SJCRH30 (cell line): ENCODE measurements around the gene IL3. TPM values are rescaled to one million over a fixed set of nuclear protein-coding genes. Genes with fewer than 3 reads are reported as not detected.

ENCODE experiments used
- DNase-seq, 2 experiments: peaks; one replicate each; pipeline ENCODE4 v3.0.0-alpha.2; 2015 to 2020
- H3K27ac ChIP-seq: fragments of 250-450 bp; sonication (Bioruptor Pico); 2 replicates; pipeline ENCODE4 v1.5.1; 2020; ENCODE audit warnings: mild to moderate bottlenecking, moderate library complexity
- H3K27me3 ChIP-seq: fragments of 250-450 bp; sonication (Bioruptor Pico); 2 replicates; pipeline ENCODE4 v1.5.1; 2020; ENCODE audit warnings: mild to moderate bottlenecking, moderate library complexity
- H3K36me3 ChIP-seq: fragments of 250-450 bp; sonication (Bioruptor Pico); 2 replicates; pipeline ENCODE4 v1.5.1; 2020; ENCODE audit warnings: mild to moderate bottlenecking, moderate library complexity
- H3K4me1 ChIP-seq: fragments of 250-450 bp; sonication (Bioruptor Pico); 2 replicates; pipeline ENCODE4 v1.5.1; 2020; ENCODE audit warnings: mild to moderate bottlenecking, moderate library complexity
- H3K4me3 ChIP-seq: fragments of 250-450 bp; sonication (Bioruptor Pico); 2 replicates; pipeline ENCODE4 v1.5.1; 2020; ENCODE audit warnings: mild to moderate bottlenecking, moderate library complexity
- H3K9me3 ChIP-seq: fragments of 250-450 bp; sonication (Bioruptor Pico); replicated peaks from 2 replicates; pipeline ENCODE4 v1.5.1; 2020; ENCODE audit warnings: mild to moderate bottlenecking, moderate library complexity
- total RNA-seq: library from RNA; depleted of rRNA; stranded (reverse); fragments of >200 nt; shearing (Covaris generic); gene quantifications from 2 replicates; pipeline ENCODE4 v1.2.3, GENCODE V29; 2014

IL3 gene
- total RNA-seq, 1 experiment from 2014 or later = not detected

GRCh38 chr5:132021654-132022053 is 38.8 kb upstream of the IL3 start:
- DNase-seq = no peak
- Histone ChIP-seq H3K4me1 (no peaks in the 10 kb centered on the region), H3K27me3 (0 out of 2 replicates have a peak, but pooled peaks cover 8% of the 10 kb centered on the region), H3K9me3 (no peaks in the 10 kb centered on the region), H3K36me3 (no peaks in the 10 kb centered on the region), H3K4me3 (no peak overlapping the region), H3K27ac (no peak overlapping the region)

GRCh38 chr5:132022737-132023136 is 37.7 kb upstream of the IL3 start:
- Histone ChIP-seq H3K27ac (no peak overlapping the region), H3K4me3 (no peak overlapping the region), H3K36me3 (no peaks in the 10 kb centered on the region), H3K27me3 (0 out of 2 replicates have a peak, but pooled peaks cover 8% of the 10 kb centered on the region), H3K4me1 (no peaks in the 10 kb centered on the region), H3K9me3 (no peaks in the 10 kb centered on the region)
- no peak for DNase-seq

- DNase-seq = no peak
- H3K9me3 ChIP-seq = no peaks in the 10 kb centered on the region
- no peaks in the 10 kb centered on the region for H3K36me3 ChIP-seq
- no peaks in the 10 kb centered on the region for H3K4me1 ChIP-seq
- no peak overlapping the region for H3K4me3 ChIP-seq
- H3K27me3 ChIP-seq = 0 out of 2 replicates have a peak, but pooled peaks cover 8% of the 10 kb centered on the region
- H3K27ac ChIP-seq = no peak overlapping the region
These were observed 37.0 kb upstream of the IL3 start for GRCh38 chr5:132023258-132024116.

- no peak overlapping the region for H3K4me3 ChIP-seq
- no peak for DNase-seq
- H3K27ac ChIP-seq = no peak overlapping the region
- no peaks in the 10 kb centered on the region for H3K36me3 ChIP-seq
- H3K9me3 ChIP-seq = no peaks in the 10 kb centered on the region
- 0 out of 2 replicates have a peak, but pooled peaks cover 8% of the 10 kb centered on the region for H3K27me3 ChIP-seq
- H3K4me1 ChIP-seq = no peaks in the 10 kb centered on the region
These were observed 36.4 kb upstream of the IL3 start for GRCh38 chr5:132024117-132024435.

GRCh38 chr5:132024789-132025402 is 35.6 kb upstream of the IL3 start:
- no peaks in the 10 kb centered on the region for H3K9me3 ChIP-seq
- no peak overlapping the region for H3K27ac ChIP-seq
- H3K36me3 ChIP-seq = no peaks in the 10 kb centered on the region
- no peak overlapping the region for H3K4me3 ChIP-seq
- no peaks in the 10 kb centered on the region for H3K4me1 ChIP-seq
- no peak for DNase-seq
- H3K27me3 ChIP-seq = 0 out of 2 replicates have a peak, but pooled peaks cover 8% of the 10 kb centered on the region

GRCh38 chr5:132025403-132025971 is 35.0 kb upstream of the IL3 start:
- H3K27me3 ChIP-seq = 0 out of 2 replicates have a peak, but pooled peaks cover 8% of the 10 kb centered on the region
- H3K36me3 ChIP-seq = no peaks in the 10 kb centered on the region
- H3K27ac ChIP-seq = no peak overlapping the region
- no peaks in the 10 kb centered on the region for H3K9me3 ChIP-seq
- no peak for DNase-seq
- H3K4me1 ChIP-seq = no peaks in the 10 kb centered on the region
- H3K4me3 ChIP-seq = no peak overlapping the region

GRCh38 chr5:132026516-132027008 is 33.9 kb upstream of the IL3 start:
- no peaks in the 10 kb centered on the region for H3K9me3 ChIP-seq
- no peak for DNase-seq

GRCh38 chr5:132027027-132027426 is 33.4 kb upstream of the IL3 start:
- no peak for DNase-seq
- 0 out of 2 replicates have a peak, but pooled peaks cover 3% of the 10 kb centered on the region for H3K27me3 ChIP-seq
- H3K36me3 ChIP-seq = no peaks in the 10 kb centered on the region
- no peaks in the 10 kb centered on the region for H3K4me1 ChIP-seq
- no peak overlapping the region for H3K4me3 ChIP-seq
- H3K27ac ChIP-seq = no peak overlapping the region
- no peaks in the 10 kb centered on the region for H3K9me3 ChIP-seq

More at GRCh38 chr5:132026516-132027008, 33.9 kb upstream of the IL3 start:
- H3K4me1 ChIP-seq = no peaks in the 10 kb centered on the region
- no peaks in the 10 kb centered on the region for H3K36me3 ChIP-seq
- H3K27me3 ChIP-seq = 0 out of 2 replicates have a peak, but pooled peaks cover 3% of the 10 kb centered on the region
- H3K4me3 ChIP-seq = no peak overlapping the region
- no peak overlapping the region for H3K27ac ChIP-seq

- Histone ChIP-seq H3K4me3 (no peak overlapping the region), H3K4me1 (no peaks in the 10 kb centered on the region), H3K9me3 (no peaks in the 10 kb centered on the region; the same call in 1 of the 2 replicates), H3K27me3 (peaks cover 3% of the 10 kb centered on the region; the same call in 1 of the 2 replicates), H3K36me3 (no peaks in the 10 kb centered on the region), H3K27ac (no peak overlapping the region)
- no peak for DNase-seq
These were observed 30.7 kb upstream of the IL3 start for GRCh38 chr5:132029609-132030330.

- Histone ChIP-seq H3K4me3 (no peak overlapping the region), H3K36me3 (no peaks in the 10 kb centered on the region), H3K27ac (no peak overlapping the region), H3K4me1 (no peaks in the 10 kb centered on the region), H3K27me3 (peaks cover 3% of the 10 kb centered on the region; the same call in 1 of the 2 replicates), H3K9me3 (no peaks in the 10 kb centered on the region; the same call in 1 of the 2 replicates)
- no peak for DNase-seq
These were observed 29.8 kb upstream of the IL3 start for GRCh38 chr5:132030610-132031009.

GRCh38 chr5:132032196-132032595 is 28.3 kb upstream of the IL3 start:
- Histone ChIP-seq H3K36me3 (no peaks in the 10 kb centered on the region), H3K27ac (no peak overlapping the region), H3K27me3 (peaks cover 3% of the 10 kb centered on the region; the same call in 1 of the 2 replicates), H3K4me1 (no peaks in the 10 kb centered on the region), H3K4me3 (no peak overlapping the region), H3K9me3 (no peaks in the 10 kb centered on the region; the same call in 1 of the 2 replicates)
- DNase-seq = no peak

- H3K27me3 ChIP-seq = peaks cover 3% of the 10 kb centered on the region; the same call in 1 of the 2 replicates
- DNase-seq = no peak
- H3K27ac ChIP-seq = no peak overlapping the region
- H3K4me1 ChIP-seq = no peaks in the 10 kb centered on the region
- no peak overlapping the region for H3K4me3 ChIP-seq
- no peaks in the 10 kb centered on the region for H3K36me3 ChIP-seq
- no peaks in the 10 kb centered on the region; the same call in 1 of the 2 replicates for H3K9me3 ChIP-seq
These were observed 27.3 kb upstream of the IL3 start for GRCh38 chr5:132033122-132033521.

- Histone ChIP-seq H3K9me3 (no peaks in the 10 kb centered on the region; the same call in 1 of the 2 replicates), H3K36me3 (no peaks in the 10 kb centered on the region), H3K27me3 (peaks cover 3% of the 10 kb centered on the region; the same call in 1 of the 2 replicates), H3K4me3 (no peak overlapping the region), H3K4me1 (no peaks in the 10 kb centered on the region), H3K27ac (no peak overlapping the region)
- DNase-seq = no peak
These were observed 23.1 kb upstream of the IL3 start for GRCh38 chr5:132037353-132037752.

GRCh38 chr5:132044207-132044606 is 16.2 kb upstream of the IL3 start:
- Histone ChIP-seq H3K9me3 (no peaks in the 10 kb centered on the region), H3K4me1 (no peaks in the 10 kb centered on the region), H3K27me3 (peaks cover 8% of the 10 kb centered on the region; the same call in 1 of the 2 replicates), H3K36me3 (no peaks in the 10 kb centered on the region), H3K27ac (no peak overlapping the region), H3K4me3 (no peak overlapping the region)
- no peak for DNase-seq
